HG03520 (cell line): ENCODE results near the gene GDF7.

Experiments
- ATAC-seq: cut with Tn5 transposase; IDR thresholded peaks from one replicate; pipeline ENCODE4 v1.9.1; 2021; ENCODE audit warnings: mild to moderate bottlenecking, moderate library complexity; ENCODE audit not compliant: unreplicated experiment

GDF7 gene

GRCh38 chr2:20627712-20628380 is 39.1 kb upstream of the GDF7 start:
- no peak for ATAC-seq

- ATAC-seq, result no peak
These were observed 37.8 kb upstream of the GDF7 start for GRCh38 chr2:20629181-20629580.

- no peak for ATAC-seq
These were observed 37.3 kb upstream of the GDF7 start for GRCh38 chr2:20629581-20630171.

GRCh38 chr2:20630967-20631366 is 36.0 kb upstream of the GDF7 start:
- no peak for ATAC-seq

- ATAC-seq, result no peak
These were observed 35.2 kb upstream of the GDF7 start for GRCh38 chr2:20631617-20632307.

GRCh38 chr2:20632446-20632990 is 34.4 kb upstream of the GDF7 start:
- ATAC-seq, result no peak

GRCh38 chr2:20633001-20633400 is 33.9 kb upstream of the GDF7 start:
- ATAC-seq, result no peak

GRCh38 chr2:20633794-20634506 is 33.0 kb upstream of the GDF7 start:
- ATAC-seq, result peak; percentile 46

GRCh38 chr2:20634507-20635112 is 32.3 kb upstream of the GDF7 start:
- ATAC-seq, result no peak

- ATAC-seq, result no peak
These were observed 31.8 kb upstream of the GDF7 start for GRCh38 chr2:20635113-20635510.

- peak; percentile 74 for ATAC-seq
These were observed 31.0 kb upstream of the GDF7 start for GRCh38 chr2:20635675-20636584.

GRCh38 chr2:20637147-20637546 is 29.8 kb upstream of the GDF7 start:
- ATAC-seq, result no peak

- ATAC-seq, result no peak
These were observed 28.9 kb upstream of the GDF7 start for GRCh38 chr2:20638014-20638413.

- no peak for ATAC-seq
These were observed 28.1 kb upstream of the GDF7 start for GRCh38 chr2:20638646-20639430.

GRCh38 chr2:20640411-20641122 is 26.4 kb upstream of the GDF7 start:
- no peak for ATAC-seq

- no peak for ATAC-seq
These were observed 25.6 kb upstream of the GDF7 start for GRCh38 chr2:20641123-20641985.
